GM18907 (cell line): Measurements from ENCODE around the gene GPN1.
"Not testable (repeated sequence)": the region's sequence is repeated elsewhere in the genome, so short reads cannot be mapped to it uniquely, and the experiment has no call there.

Source experiments
- ATAC-seq: cut with Tn5 transposase; IDR thresholded peaks from one replicate; pipeline ENCODE4 v1.9.1; 2021; ENCODE audit warnings: mild to moderate bottlenecking, moderate library complexity; ENCODE audit not compliant: unreplicated experiment

The GPN1 gene

GRCh38 chr2:27626921-27627320 is 1.9 kb upstream of the GPN1 start:
- not testable (repeated sequence) for ATAC-seq

- ATAC-seq, result peak; percentile 30
Measured at GRCh38 chr2:27627963-27628766, 685 bp upstream of the GPN1 start.

GRCh38 chr2:27630257-27630656 is 1.4 kb downstream of the GPN1 start:
- ATAC-seq, result not testable (repeated sequence)

- ATAC-seq, result no peak
Measured at GRCh38 chr2:27634291-27634690, 5.4 kb downstream of the GPN1 start.

- ATAC-seq, result no peak
Measured at GRCh38 chr2:27636766-27637165, 7.9 kb downstream of the GPN1 start.

GRCh38 chr2:27638037-27638637 is 9.3 kb downstream of the GPN1 start:
- ATAC-seq, result no peak

GRCh38 chr2:27638709-27639108 is 9.9 kb downstream of the GPN1 start:
- ATAC-seq, result no peak

GRCh38 chr2:27640722-27641245 is 11.9 kb downstream of the GPN1 start:
- no peak for ATAC-seq

- no peak for ATAC-seq
Measured at GRCh38 chr2:27645197-27645596, 16.3 kb downstream of the GPN1 start.

- no peak for ATAC-seq
Measured at GRCh38 chr2:27647289-27647688, 18.4 kb downstream of the GPN1 start.

- no peak for ATAC-seq
Measured at GRCh38 chr2:27647737-27648136, 18.9 kb downstream of the GPN1 start.

- ATAC-seq, result no peak
Measured at GRCh38 chr2:27651056-27651455, 22.2 kb downstream of the GPN1 start.

GRCh38 chr2:27652341-27652740 is 23.5 kb downstream of the GPN1 start:
- no peak for ATAC-seq

GRCh38 chr2:27652790-27653189 is 23.9 kb downstream of the GPN1 start:
- ATAC-seq, result no peak

- ATAC-seq, result no peak
Measured at GRCh38 chr2:27653397-27653796, 24.5 kb downstream of the GPN1 start.

GRCh38 chr2:27655155-27655951 is 26.5 kb downstream of the GPN1 start:
- no peak for ATAC-seq

- no peak for ATAC-seq
Measured at GRCh38 chr2:27661371-27661770, 32.5 kb downstream of the GPN1 start.

- peak; percentile 72 for ATAC-seq
Measured at GRCh38 chr2:27663285-27664153, 34.7 kb downstream of the GPN1 start, which contains the start of the genes SLC4A1AP and SUPT7L. Gene SLC4A1AP, plus strand, starts transcription at chr2:27663889. Its CDS starts 26 bp downstream, at chr2:27663915. Gene SUPT7L, minus strand, starts transcription at chr2:27663614. Its CDS starts 1,422 bp downstream, at chr2:27662192.

GRCh38 chr2:27664154-27664574 is 35.3 kb downstream of the GPN1 start:
- ATAC-seq, result peak; percentile 21
